ENCODE measurements around the gene MAMLD1. TPM values are rescaled to one million over a fixed set of nuclear protein-coding genes. Genes with fewer than 3 reads are reported as not detected.

The MAMLD1 gene
- polyA plus RNA-seq, 3 donors from 2014 or later, result 0.61 TPM; not detected in 2

GRCh38 chrX:150463566-150463965 is 100.4 kb downstream of the MAMLD1 start:
- H3K9me3 Mint-ChIP-seq, result no peaks in the 10 kb centered on the region
- H3K27me3 Mint-ChIP-seq (ENCODE audit: low read depth in 3 of 3), result peaks cover 0 to 2% (median 0%) of the 10 kb centered on the region in 3 donors
- H3K4me1 Mint-ChIP-seq, result peaks cover 0 to 2% of the 10 kb centered on the region in 2 donors
- H3K36me3 Mint-ChIP-seq, result no peaks in the 10 kb centered on the region
- H3K27ac Mint-ChIP-seq, result no peak overlapping the region
- no peak for DNase-seq
- H3K4me3 Mint-ChIP-seq, result no peak overlapping the region

- Mint-ChIP-seq H3K9me3 (no peaks in the 10 kb centered on the region), H3K27ac (no peak overlapping the region), H3K4me1 (peaks cover 0 to 2% of the 10 kb centered on the region in 2 donors), H3K27me3 (ENCODE audit: low read depth in 3 of 3) (peaks cover 0 to 2% (median 0%) of the 10 kb centered on the region in 3 donors), H3K36me3 (no peaks in the 10 kb centered on the region), H3K4me3 (no peak overlapping the region)
- no peak for DNase-seq
Measured at GRCh38 chrX:150464001-150464400, 100.9 kb downstream of the MAMLD1 start.

- H3K9me3 Mint-ChIP-seq, result no peaks in the 10 kb centered on the region
- no peaks in the 10 kb centered on the region for H3K4me1 Mint-ChIP-seq
- no peaks in the 10 kb centered on the region for H3K36me3 Mint-ChIP-seq
- H3K27me3 Mint-ChIP-seq (ENCODE audit: low read depth in 3 of 3), result no peaks in the 10 kb centered on the region
- no peak for DNase-seq
- no peak overlapping the region for H3K4me3 Mint-ChIP-seq
- H3K27ac Mint-ChIP-seq, result no peak overlapping the region
Measured at GRCh38 chrX:150465326-150465725, 102.2 kb downstream of the MAMLD1 start.

GRCh38 chrX:150465881-150466775 is 103.0 kb downstream of the MAMLD1 start:
- no peak for DNase-seq
- Mint-ChIP-seq H3K4me1 (no peaks in the 10 kb centered on the region), H3K9me3 (no peaks in the 10 kb centered on the region), H3K27me3 (ENCODE audit: low read depth in 3 of 3) (no peaks in the 10 kb centered on the region), H3K36me3 (no peaks in the 10 kb centered on the region), H3K27ac (no peak overlapping the region), H3K4me3 (no peak overlapping the region)

- peaks cover 0 to 2% (median 0%) of the 10 kb centered on the region in 3 donors for H3K27me3 Mint-ChIP-seq (ENCODE audit: low read depth in 3 of 3)
- no peak overlapping the region for H3K27ac Mint-ChIP-seq
- no peak overlapping the region for H3K4me3 Mint-ChIP-seq
- no peaks in the 10 kb centered on the region for H3K36me3 Mint-ChIP-seq
- no peaks in the 10 kb centered on the region for H3K9me3 Mint-ChIP-seq
- H3K4me1 Mint-ChIP-seq, result no peaks in the 10 kb centered on the region
- DNase-seq, result no peak
Measured at GRCh38 chrX:150472306-150472705, 109.2 kb downstream of the MAMLD1 start.

GRCh38 chrX:150473371-150473770 is 110.3 kb downstream of the MAMLD1 start:
- no peak for DNase-seq
- peaks cover 2 to 6% of the 10 kb centered on the region in 2 donors for H3K4me1 Mint-ChIP-seq
- no peaks in the 10 kb centered on the region for H3K36me3 Mint-ChIP-seq
- no peak overlapping the region for H3K4me3 Mint-ChIP-seq
- no peaks in the 10 kb centered on the region for H3K9me3 Mint-ChIP-seq
- peaks cover 0 to 2% (median 0%) of the 10 kb centered on the region in 3 donors for H3K27me3 Mint-ChIP-seq (ENCODE audit: low read depth in 3 of 3)
- no peak overlapping the region for H3K27ac Mint-ChIP-seq

GRCh38 chrX:150475461-150475860 is 112.3 kb downstream of the MAMLD1 start:
- Mint-ChIP-seq H3K27ac (no peak overlapping the region), H3K4me1 (peaks cover 9 to 17% of the 10 kb centered on the region in 2 donors), H3K27me3 (ENCODE audit: low read depth in 3 of 3) (peaks cover 0 to 2% (median 0%) of the 10 kb centered on the region in 3 donors), H3K4me3 (no peak overlapping the region), H3K36me3 (no peaks in the 10 kb centered on the region), H3K9me3 (no peaks in the 10 kb centered on the region)
- no peak for DNase-seq

- H3K4me3 Mint-ChIP-seq, result no peak overlapping the region
- H3K9me3 Mint-ChIP-seq, result no peaks in the 10 kb centered on the region
- no peak overlapping the region for H3K27ac Mint-ChIP-seq
- peaks cover 0 to 2% (median 0%) of the 10 kb centered on the region in 3 donors for H3K27me3 Mint-ChIP-seq (ENCODE audit: low read depth in 3 of 3)
- DNase-seq, result no peak
- peaks cover 9 to 17% of the 10 kb centered on the region in 2 donors for H3K4me1 Mint-ChIP-seq
- no peaks in the 10 kb centered on the region for H3K36me3 Mint-ChIP-seq
Measured at GRCh38 chrX:150476164-150476699, 113.1 kb downstream of the MAMLD1 start.

GRCh38 chrX:150477371-150477770 is 114.3 kb downstream of the MAMLD1 start:
- Mint-ChIP-seq H3K36me3 (no peaks in the 10 kb centered on the region), H3K9me3 (no peaks in the 10 kb centered on the region), H3K27ac (peak overlapping the region in 1 of 6 donors; percentile 15), H3K4me3 (peak overlapping the region in 1 of 5 donors; percentile 9), H3K4me1 (peaks cover 9 to 17% of the 10 kb centered on the region in 2 donors), H3K27me3 (ENCODE audit: low read depth in 3 of 3) (peaks cover 0 to 4% (median 2%) of the 10 kb centered on the region in 3 donors)
- no peak for DNase-seq

GRCh38 chrX:150478496-150479492 is 115.7 kb downstream of the MAMLD1 start:
- Mint-ChIP-seq H3K9me3 (no peaks in the 10 kb centered on the region), H3K27me3 (ENCODE audit: low read depth in 3 of 3) (peaks cover 0 to 2% (median 2%) of the 10 kb centered on the region in 3 donors), H3K36me3 (no peaks in the 10 kb centered on the region), H3K4me1 (peaks cover 9 to 17% of the 10 kb centered on the region in 2 donors), H3K4me3 (peak overlapping the region; percentile 74 to 84 (median 77)), H3K27ac (peak overlapping the region; percentile 74 to 88 (median 78))
- peak in 1 of 3 donors; percentile 6 for DNase-seq

GRCh38 chrX:150482537-150483206 is 119.6 kb downstream of the MAMLD1 start:
- H3K9me3 Mint-ChIP-seq, result no peaks in the 10 kb centered on the region
- H3K4me1 Mint-ChIP-seq, result peaks cover 9 to 17% of the 10 kb centered on the region in 2 donors
- H3K27ac Mint-ChIP-seq, result no peak overlapping the region
- no peak for DNase-seq
- H3K27me3 Mint-ChIP-seq (ENCODE audit: low read depth in 3 of 3), result peaks cover 2 to 8% (median 2%) of the 10 kb centered on the region in 3 donors
- no peaks in the 10 kb centered on the region for H3K36me3 Mint-ChIP-seq
- no peak overlapping the region for H3K4me3 Mint-ChIP-seq

- Mint-ChIP-seq H3K27ac (no peak overlapping the region), H3K4me1 (peaks cover 6 to 10% of the 10 kb centered on the region in 2 donors), H3K4me3 (no peak overlapping the region), H3K36me3 (no peaks in the 10 kb centered on the region), H3K27me3 (ENCODE audit: low read depth in 3 of 3) (peaks cover 2 to 8% (median 2%) of the 10 kb centered on the region in 3 donors), H3K9me3 (no peaks in the 10 kb centered on the region)
- no peak for DNase-seq
Measured at GRCh38 chrX:150483356-150483985, 120.4 kb downstream of the MAMLD1 start.

GRCh38 chrX:150486011-150486410 is 122.9 kb downstream of the MAMLD1 start:
- Mint-ChIP-seq H3K4me3 (no peak overlapping the region), H3K27me3 (ENCODE audit: low read depth in 3 of 3) (peaks cover 2 to 8% (median 6%) of the 10 kb centered on the region in 3 donors), H3K36me3 (no peaks in the 10 kb centered on the region), H3K4me1 (no peaks in the 10 kb centered on the region), H3K27ac (no peak overlapping the region), H3K9me3 (no peaks in the 10 kb centered on the region)
- peak in 2 of 3 donors; percentile 10 to 25 for DNase-seq
